Gastroesophageal sphincter (tissue), 4 donors: Measurements from ENCODE around the gene MCFD2. TPM values are rescaled to one million over a fixed set of nuclear protein-coding genes. Genes with fewer than 3 reads are reported as not detected.

Source experiments
- ATAC-seq: fragments of 150-250 bp; one replicate; pipeline ENCODE4 v1.9.1; 2016; ENCODE audit warnings: mild to moderate bottlenecking, moderate library complexity
- H3K27ac ChIP-seq, 4 donors: fragments of 200-600 bp; sonication (generic) in 3 of 4; 1 replicate in 3 of 4; 2 replicates in 1 of 4; pipeline ENCODE4 v1.5.1; 2016 to 2019
- H3K27me3 ChIP-seq: fragments of 200-600 bp; sonication (generic); one replicate; pipeline ENCODE4 v1.5.1; 2019
- H3K36me3 ChIP-seq, 2 donors: fragments of 200-600 bp; sonication (generic); one replicate each; pipeline ENCODE4 v1.5.1; 2019; ENCODE audit warnings: control low read depth in 1 of 2
- H3K4me1 ChIP-seq, 3 donors: fragments of 200-600 bp; sonication (generic); 1 replicate in 2 of 3; 2 replicates in 1 of 3; pipeline ENCODE4 v1.5.1; 2016 to 2019; ENCODE audit warnings: control low read depth in 2 of 3
- H3K4me3 ChIP-seq, 2 donors: fragments of 200-600 bp; sonication (generic); one replicate each; pipeline ENCODE4 v1.5.1; 2019; ENCODE audit warnings: mild to moderate bottlenecking in 1 of 2, moderate library complexity in 1 of 2
- H3K9me3 ChIP-seq, 3 donors: fragments of 200-600 bp; sonication (generic); one replicate each; pipeline ENCODE4 v1.5.1; 2017 to 2019; ENCODE audit warnings: control low read depth in 2 of 3
- CTCF ChIP-seq, 4 experiments: fragments of 200-600 bp in 2 of 4; fragments of 450-650 bp in 2 of 4; sonication (generic) in 1 of 4; IDR thresholded peaks; one replicate each; pipeline ENCODE4 v1.5.1; 2017 to 2019; ENCODE audit warnings: antibody characterized with exemption in 4 of 4, mild to moderate bottlenecking in 2 of 4, moderate library complexity in 2 of 4
- EP300 ChIP-seq: sonication (generic); formaldehyde crosslinking; IDR thresholded peaks from one replicate; pipeline ENCODE4 v1.6.1; 2017; ENCODE audit warnings: antibody characterized with exemption, mild to moderate bottlenecking
- POLR2A ChIP-seq, 2 donors: fragments of 450-650 bp; IDR thresholded peaks; one replicate each; pipeline ENCODE4 v1.6.1; 2017; ENCODE audit warnings: antibody characterized with exemption in 2 of 2, mild to moderate bottlenecking in 2 of 2, moderate library complexity in 1 of 2
- POLR2AphosphoS5 ChIP-seq: sonication (generic); formaldehyde crosslinking; IDR thresholded peaks from one replicate; pipeline ENCODE4 v1.6.1; 2017; ENCODE audit warnings: antibody characterized with exemption
- WGBS, 2 donors: methylation state at CpG; one replicate each; pipeline ENCODE4 v1.1.5; 2018; ENCODE audit warnings: low coverage in 1 of 2; 5-methylcytosine and 5-hydroxymethylcytosine counted together
- total RNA-seq, 4 donors: library from RNA; depleted of rRNA; stranded (reverse); fragments of >200 nt; gene quantifications; one replicate each; pipeline ENCODE4 v1.1.0, GENCODE V29; 2016

The MCFD2 gene
- total RNA-seq, 4 donors from 2014 or later, result 81.7 to 89.5 (median 85.4) TPM

- Histone ChIP-seq H3K27me3 (no peaks in the 10 kb centered on the region), H3K4me3 (no peak overlapping the region), H3K36me3 (no peaks in the 10 kb centered on the region), H3K27ac (peak overlapping the region in 1 of 4 donors; percentile 30), H3K9me3 (no peaks in the 10 kb centered on the region), H3K4me1 (peaks cover 0 to 32% (median 0%) of the 10 kb centered on the region in 3 donors)
- WGBS, 2 donors, result 46 to 70% methylated on average over 2 to 3 of the region's 6 CpGs
- ATAC-seq, result no peak
- no peak for TF ChIP-seq CTCF (IDR thresholded peaks at IDR 0.05)
- TF ChIP-seq POLR2AphosphoS5, result no peak
- no peak for TF ChIP-seq POLR2A (IDR thresholded peaks at IDR 0.05)
- TF ChIP-seq EP300, result no peak
Observed at GRCh38 chr2:46861916-46862315, 53.7 kb downstream of the MCFD2 start.

- TF ChIP-seq POLR2A (IDR thresholded peaks at IDR 0.05), result no peak
- no peak for TF ChIP-seq CTCF (IDR thresholded peaks at IDR 0.05)
- TF ChIP-seq POLR2AphosphoS5, result no peak
- TF ChIP-seq EP300, result no peak
- ATAC-seq, result no peak
- H3K27ac ChIP-seq, result peak overlapping the region in 1 of 4 donors; percentile 6
- WGBS, 2 donors, result 100% methylated on average over 1 to 8 of the region's 9 CpGs
- H3K4me3 ChIP-seq, result no peak overlapping the region
- H3K27me3 ChIP-seq, result no peaks in the 10 kb centered on the region
- H3K4me1 ChIP-seq, result peaks cover 13 to 49% (median 15%) of the 10 kb centered on the region in 3 donors
- no peaks in the 10 kb centered on the region for H3K9me3 ChIP-seq
- H3K36me3 ChIP-seq, result no peaks in the 10 kb centered on the region
Observed at GRCh38 chr2:46859482-46859881, 56.1 kb downstream of the MCFD2 start.

- H3K36me3 ChIP-seq, result no peaks in the 10 kb centered on the region
- H3K4me3 ChIP-seq, result no peak overlapping the region
- H3K27me3 ChIP-seq, result no peaks in the 10 kb centered on the region
- TF ChIP-seq POLR2AphosphoS5 (peak; percentile 38), POLR2A (IDR thresholded peaks at IDR 0.05) (no peak), CTCF (IDR thresholded peaks at IDR 0.05) (no peak)
- peaks cover 18 to 57% (median 20%) of the 10 kb centered on the region in 3 donors for H3K4me1 ChIP-seq
- 36 to 60% methylated on average over 4 of the region's 4 CpGs for WGBS, 2 donors
- peak overlapping the region in 3 of 4 donors; percentile 7 to 10 (median 8) for H3K27ac ChIP-seq
- no peaks in the 10 kb centered on the region for H3K9me3 ChIP-seq
- ATAC-seq, result peak; percentile 33
Observed at GRCh38 chr2:46858702-46859090, 56.9 kb downstream of the MCFD2 start.

GRCh38 chr2:46857871-46858701 lies 57.5 kb downstream of the MCFD2 start:
- Histone ChIP-seq H3K27me3 (no peaks in the 10 kb centered on the region), H3K4me1 (peaks cover 18 to 59% (median 20%) of the 10 kb centered on the region in 3 donors), H3K27ac (peak overlapping the region in 3 of 4 donors; percentile 1 to 10 (median 8)), H3K4me3 (no peak overlapping the region), H3K9me3 (no peaks in the 10 kb centered on the region), H3K36me3 (no peaks in the 10 kb centered on the region)
- WGBS, 2 donors, result 82 to 87% methylated on average over 5 to 8 of the region's 13 CpGs
- ATAC-seq, result no peak
- TF ChIP-seq EP300 (no peak), POLR2A (IDR thresholded peaks at IDR 0.05) (no peak), CTCF (IDR thresholded peaks at IDR 0.05) (no peak), POLR2AphosphoS5 (no peak)

GRCh38 chr2:46856336-46856735 lies 59.3 kb downstream of the MCFD2 start:
- H3K4me3 ChIP-seq, result no peak overlapping the region
- H3K9me3 ChIP-seq, result no peaks in the 10 kb centered on the region
- H3K36me3 ChIP-seq, result no peaks in the 10 kb centered on the region
- peak overlapping the region; percentile 84 to 94 (median 87) for H3K27ac ChIP-seq
- TF ChIP-seq POLR2A (IDR thresholded peaks at IDR 0.05) (no peak), CTCF (IDR thresholded peaks at IDR 0.05) (no peak), POLR2AphosphoS5 (no peak), EP300 (no peak)
- no peak for ATAC-seq
- WGBS, 2 donors, result 100% methylated on average over 1 of the region's 3 CpGs
- H3K4me1 ChIP-seq, result peaks cover 18 to 57% (median 20%) of the 10 kb centered on the region in 3 donors
- H3K27me3 ChIP-seq, result no peaks in the 10 kb centered on the region
